Stimulated activated effector memory CD8-positive, alpha-beta T cell treated with anti-CD3 and anti-CD28 coated beads, Interleukin-12 subunit alpha, Interleukin-12 subunit beta, amount 100 ng/mL, for 72 hours (primary cell): ENCODE results near the gene SAMD11.
"Not testable (repeated sequence)": the region's sequence is repeated elsewhere in the genome, so short reads cannot be mapped to it uniquely, and the experiment has no call there.

Source experiments
- ATAC-seq: fragments of 150-1000 bp; cut with Tn5 transposase; 2 replicates; pipeline ENCODE4 v1.10.0; 2021
- DNase-seq, 2 donors: peaks; one replicate each; pipeline ENCODE4 v3.0.0; 2021 to 2022; ENCODE audit warnings: low spot score in 2 of 2
- H3K27ac Mint-ChIP-seq: one replicate; pipeline ENCODE4 v1.8.0; 2022; ENCODE audit warnings: mild to moderate bottlenecking, mixed read lengths
- H3K36me3 Mint-ChIP-seq: one replicate; pipeline ENCODE4 v1.8.0; 2022; ENCODE audit warnings: mild to moderate bottlenecking, mixed read lengths
- H3K4me1 Mint-ChIP-seq: one replicate; pipeline ENCODE4 v1.8.0; 2022; ENCODE audit warnings: mixed read lengths
- H3K4me3 Mint-ChIP-seq: one replicate; pipeline ENCODE4 v1.8.0; 2022; ENCODE audit warnings: mild to moderate bottlenecking, mixed read lengths
- H3K9me3 Mint-ChIP-seq: one replicate; pipeline ENCODE4 v1.8.0; 2022; ENCODE audit warnings: mixed read lengths

The SAMD11 gene

GRCh38 chr1:974687-975328, 51.1 kb downstream of the SAMD11 start:
- H3K4me1 Mint-ChIP-seq, result peaks cover 6% of the 10 kb centered on the region
- no peak overlapping the region for H3K27ac Mint-ChIP-seq
- H3K9me3 Mint-ChIP-seq, result no peaks in the 10 kb centered on the region
- DNase-seq (no peak), ATAC-seq (no peak)
- H3K36me3 Mint-ChIP-seq, result no peaks in the 10 kb centered on the region
- no peak overlapping the region for H3K4me3 Mint-ChIP-seq

- Mint-ChIP-seq H3K9me3 (no peaks in the 10 kb centered on the region), H3K4me3 (peak overlapping the region; percentile 46)
- no peak for ATAC-seq
These were observed 51.6 kb downstream of the SAMD11 start for GRCh38 chr1:975365-975764.

GRCh38 chr1:975896-976683, 52.4 kb downstream of the SAMD11 start:
- peak; percentile 57 to 77 for DNase-seq
- Mint-ChIP-seq H3K27ac (no peak overlapping the region), H3K9me3 (no peaks in the 10 kb centered on the region), H3K4me3 (peak overlapping the region; percentile 46), H3K36me3 (no peaks in the 10 kb centered on the region), H3K4me1 (peaks cover 6% of the 10 kb centered on the region)
- ATAC-seq, result peak; percentile 85

More at GRCh38 chr1:975365-975764, 51.6 kb downstream of the SAMD11 start:
- Mint-ChIP-seq H3K36me3 (no peaks in the 10 kb centered on the region), H3K4me1 (peaks cover 6% of the 10 kb centered on the region), H3K27ac (no peak overlapping the region)
- DNase-seq, result no peak

- not testable (repeated sequence) for H3K4me3 Mint-ChIP-seq, DNase-seq, H3K9me3 Mint-ChIP-seq, H3K4me1 Mint-ChIP-seq, H3K27ac Mint-ChIP-seq, H3K36me3 Mint-ChIP-seq, ATAC-seq
These were observed 53.1 kb downstream of the SAMD11 start for GRCh38 chr1:976791-977190.

GRCh38 chr1:978069-978834, 54.5 kb downstream of the SAMD11 start:
- Mint-ChIP-seq H3K27ac (peak overlapping the region; percentile 45), H3K4me1 (peaks cover 6% of the 10 kb centered on the region), H3K4me3 (no peak overlapping the region), H3K9me3 (no peaks in the 10 kb centered on the region), H3K36me3 (no peaks in the 10 kb centered on the region)
- no peak for DNase-seq
- ATAC-seq, result no peak

GRCh38 chr1:978835-979743, 55.4 kb downstream of the SAMD11 start:
- H3K36me3 Mint-ChIP-seq, result no peaks in the 10 kb centered on the region

GRCh38 chr1:979744-980072, 56.0 kb downstream of the SAMD11 start:
- H3K9me3 Mint-ChIP-seq, result no peaks in the 10 kb centered on the region
- DNase-seq (no peak), ATAC-seq (no peak)
- H3K4me3 Mint-ChIP-seq, result no peak overlapping the region
- H3K4me1 Mint-ChIP-seq, result peaks cover 6% of the 10 kb centered on the region
- no peaks in the 10 kb centered on the region for H3K36me3 Mint-ChIP-seq
- H3K27ac Mint-ChIP-seq, result no peak overlapping the region

More at GRCh38 chr1:978835-979743, 55.4 kb downstream of the SAMD11 start:
- H3K4me1 Mint-ChIP-seq, result peaks cover 6% of the 10 kb centered on the region
- no peak overlapping the region for H3K4me3 Mint-ChIP-seq
- H3K27ac Mint-ChIP-seq, result no peak overlapping the region
- H3K9me3 Mint-ChIP-seq, result no peaks in the 10 kb centered on the region
- ATAC-seq (no peak), DNase-seq (no peak)

- Mint-ChIP-seq H3K27ac (no peak overlapping the region), H3K4me1 (peaks cover 6% of the 10 kb centered on the region), H3K4me3 (no peak overlapping the region), H3K36me3 (no peaks in the 10 kb centered on the region), H3K9me3 (no peaks in the 10 kb centered on the region)
- ATAC-seq (no peak), DNase-seq (no peak)
These were observed 56.4 kb downstream of the SAMD11 start for GRCh38 chr1:980137-980571.

- Mint-ChIP-seq H3K36me3 (no peaks in the 10 kb centered on the region), H3K9me3 (no peaks in the 10 kb centered on the region), H3K4me3 (no peak overlapping the region), H3K4me1 (peaks cover 3% of the 10 kb centered on the region), H3K27ac (no peak overlapping the region)
- no peak for DNase-seq
- ATAC-seq, result no peak
These were observed 57.1 kb downstream of the SAMD11 start for GRCh38 chr1:980602-981395.

- H3K36me3 Mint-ChIP-seq, result no peaks in the 10 kb centered on the region
- no peaks in the 10 kb centered on the region for H3K9me3 Mint-ChIP-seq
- H3K4me3 Mint-ChIP-seq, result no peak overlapping the region
- ATAC-seq (no peak), DNase-seq (no peak)
- H3K27ac Mint-ChIP-seq, result no peak overlapping the region
- H3K4me1 Mint-ChIP-seq, result no peaks in the 10 kb centered on the region
These were observed 57.8 kb downstream of the SAMD11 start for GRCh38 chr1:981491-981954.

GRCh38 chr1:981955-982558, 58.3 kb downstream of the SAMD11 start, which contains the start of gene PERM1:
Gene PERM1 (minus strand): TSS chr1:982093. CDS start chr1:981029, 1,064 bp downstream.
- no peaks in the 10 kb centered on the region for H3K4me1 Mint-ChIP-seq
- H3K4me3 Mint-ChIP-seq, result no peak within 1 kb of the TSS
- no peak for DNase-seq
- ATAC-seq, result no peak
- H3K9me3 Mint-ChIP-seq, result no peaks in the 10 kb centered on the region
- no peak within 1 kb of the TSS for H3K27ac Mint-ChIP-seq
- H3K36me3 Mint-ChIP-seq, result no peaks in the 10 kb centered on the region

GRCh38 chr1:982765-983436, 59.2 kb downstream of the SAMD11 start:
- no peak for DNase-seq
- ATAC-seq, result no peak
- Mint-ChIP-seq H3K4me1 (no peaks in the 10 kb centered on the region), H3K9me3 (no peaks in the 10 kb centered on the region), H3K36me3 (no peaks in the 10 kb centered on the region), H3K27ac (no peak overlapping the region), H3K4me3 (no peak overlapping the region)

GRCh38 chr1:983798-984475, 60.2 kb downstream of the SAMD11 start:
- Mint-ChIP-seq H3K4me3 (no peak overlapping the region), H3K27ac (no peak overlapping the region), H3K4me1 (peaks cover 7% of the 10 kb centered on the region), H3K9me3 (no peaks in the 10 kb centered on the region), H3K36me3 (peaks cover 2% of the 10 kb centered on the region)
- peak; percentile 64 to 83 for DNase-seq
- peak; percentile 64 for ATAC-seq
